Suprapubic skin (tissue), 4 donors: ENCODE results near the gene CRACDL. TPM values are rescaled to one million over a fixed set of nuclear protein-coding genes. Genes with fewer than 3 reads are reported as not detected.

ENCODE experiments used
- DNase-seq, 2 donors: peaks; one replicate each; pipeline ENCODE4 v3.0.0-alpha.2; 2019; ENCODE audit warnings: low spot score in 2 of 2
- H3K27ac ChIP-seq: fragments of 200-600 bp; sonication (generic); one replicate; pipeline ENCODE4 v1.5.1; 2019
- H3K27me3 ChIP-seq: fragments of 200-600 bp; sonication (generic); one replicate; pipeline ENCODE4 v1.5.1; 2019
- H3K36me3 ChIP-seq: fragments of 200-600 bp; sonication (generic); one replicate; pipeline ENCODE4 v1.5.1; 2019
- H3K4me1 ChIP-seq: fragments of 200-600 bp; sonication (generic); one replicate; pipeline ENCODE4 v1.5.1; 2019
- H3K4me3 ChIP-seq: fragments of 200-600 bp; sonication (generic); one replicate; pipeline ENCODE4 v1.5.1; 2019; ENCODE audit warnings: mild to moderate bottlenecking
- H3K9me3 ChIP-seq: fragments of 200-600 bp; sonication (generic); one replicate; pipeline ENCODE4 v1.5.1; 2019
- EP300 ChIP-seq: sonication (generic); formaldehyde crosslinking; IDR thresholded peaks from one replicate; pipeline ENCODE4 v1.6.1; 2017; ENCODE audit warnings: antibody characterized with exemption
- POLR2A ChIP-seq, 2 donors: fragments of 450-650 bp; IDR thresholded peaks; one replicate each; pipeline ENCODE4 v1.6.1; 2017; ENCODE audit warnings: antibody characterized with exemption in 2 of 2, mild to moderate bottlenecking in 2 of 2, moderate library complexity in 2 of 2
- POLR2AphosphoS5 ChIP-seq, 3 donors: sonication (generic); formaldehyde crosslinking; IDR thresholded peaks; one replicate each; pipeline ENCODE4 v1.6.1; 2017; ENCODE audit warnings: antibody characterized with exemption in 3 of 3
- WGBS: methylation state at CpG from one replicate; pipeline ENCODE4 v1.1.5; 2018; 5-methylcytosine and 5-hydroxymethylcytosine counted together
- total RNA-seq, 4 donors: library from RNA; depleted of rRNA; stranded (reverse); fragments of >200 nt; gene quantifications; one replicate each; pipeline ENCODE4 v1.1.0, GENCODE V29; 2016
- TF ChIP-seq, protein P1 (sequence below), 2 donors: fragments of 200-600 bp in 1 of 2; fragments of 450-650 bp in 1 of 2; sonication (generic) in 1 of 2; IDR thresholded peaks; one replicate each; pipeline ENCODE4 v1.5.1; 2016 to 2019; ENCODE audit warnings: antibody characterized with exemption in 2 of 2, mild to moderate bottlenecking in 1 of 2, moderate library complexity in 1 of 2

The CRACDL gene
- total RNA-seq, 4 donors from 2014 or later, result 5.2 to 13.0 (median 11.3) TPM

DNA sequence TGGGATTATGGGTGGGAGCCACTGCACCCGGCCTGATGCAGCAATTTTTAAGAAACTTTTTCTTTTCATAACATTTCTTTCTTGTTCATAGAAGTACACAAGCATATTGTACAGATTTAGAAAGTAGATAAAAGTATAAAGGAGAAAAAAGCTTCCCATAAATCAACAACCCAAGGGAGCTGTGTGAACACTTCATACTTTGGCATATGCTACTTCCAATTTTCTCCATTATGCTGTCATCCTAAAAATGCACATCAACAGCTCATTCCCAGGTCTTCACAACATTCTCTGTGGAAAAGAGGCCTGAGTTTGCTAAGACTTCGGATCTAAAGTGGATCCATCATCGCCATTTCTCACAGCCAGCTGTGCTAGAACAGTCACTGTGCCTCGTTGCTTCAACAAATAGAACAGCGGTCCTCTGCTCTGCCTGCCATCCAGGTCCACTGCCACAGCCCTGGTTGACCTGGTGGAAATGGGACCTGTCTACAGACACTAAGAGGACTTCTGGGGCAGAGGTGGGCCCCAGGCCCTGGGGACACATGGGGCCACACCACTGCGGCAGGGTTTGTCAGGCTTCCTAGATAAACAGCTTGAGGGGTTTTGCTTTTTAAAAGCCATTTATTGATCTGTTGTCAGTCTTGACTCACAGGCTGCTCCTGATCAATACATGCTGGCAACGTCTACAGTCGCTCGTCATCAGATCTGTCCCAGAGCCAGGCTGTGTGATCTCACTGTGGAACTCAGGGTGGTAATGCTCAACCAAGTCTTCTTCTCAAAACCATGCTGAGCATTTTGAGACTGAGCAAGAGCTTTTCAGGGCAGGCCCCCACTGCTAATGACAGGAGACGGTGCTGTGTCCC, 132.4 kb downstream of the CRACDL start:
- TF ChIP-seq POLR2A (IDR thresholded peaks at IDR 0.05), result no peak
- TF ChIP-seq EP300, result no peak
- no peak for TF ChIP-seq POLR2AphosphoS5 (IDR thresholded peaks at IDR 0.05)
- TF ChIP-seq, protein P1, sequence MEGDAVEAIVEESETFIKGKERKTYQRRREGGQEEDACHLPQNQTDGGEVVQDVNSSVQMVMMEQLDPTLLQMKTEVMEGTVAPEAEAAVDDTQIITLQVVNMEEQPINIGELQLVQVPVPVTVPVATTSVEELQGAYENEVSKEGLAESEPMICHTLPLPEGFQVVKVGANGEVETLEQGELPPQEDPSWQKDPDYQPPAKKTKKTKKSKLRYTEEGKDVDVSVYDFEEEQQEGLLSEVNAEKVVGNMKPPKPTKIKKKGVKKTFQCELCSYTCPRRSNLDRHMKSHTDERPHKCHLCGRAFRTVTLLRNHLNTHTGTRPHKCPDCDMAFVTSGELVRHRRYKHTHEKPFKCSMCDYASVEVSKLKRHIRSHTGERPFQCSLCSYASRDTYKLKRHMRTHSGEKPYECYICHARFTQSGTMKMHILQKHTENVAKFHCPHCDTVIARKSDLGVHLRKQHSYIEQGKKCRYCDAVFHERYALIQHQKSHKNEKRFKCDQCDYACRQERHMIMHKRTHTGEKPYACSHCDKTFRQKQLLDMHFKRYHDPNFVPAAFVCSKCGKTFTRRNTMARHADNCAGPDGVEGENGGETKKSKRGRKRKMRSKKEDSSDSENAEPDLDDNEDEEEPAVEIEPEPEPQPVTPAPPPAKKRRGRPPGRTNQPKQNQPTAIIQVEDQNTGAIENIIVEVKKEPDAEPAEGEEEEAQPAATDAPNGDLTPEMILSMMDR (IDR thresholded peaks at IDR 0.05), result no peak
- H3K9me3 ChIP-seq, result no peaks in the 10 kb centered on the region
- H3K27me3 ChIP-seq, result no peaks in the 10 kb centered on the region
- H3K36me3 ChIP-seq, result no peaks in the 10 kb centered on the region
- DNase-seq, result peak in 1 of 2 donors; percentile 40
- no peak overlapping the region for H3K27ac ChIP-seq
- H3K4me3 ChIP-seq, result no peak overlapping the region
- H3K4me1 ChIP-seq, result peaks cover 12% of the 10 kb centered on the region
- 85% methylated on average over 10 of the region's 10 CpGs for WGBS

DNA sequence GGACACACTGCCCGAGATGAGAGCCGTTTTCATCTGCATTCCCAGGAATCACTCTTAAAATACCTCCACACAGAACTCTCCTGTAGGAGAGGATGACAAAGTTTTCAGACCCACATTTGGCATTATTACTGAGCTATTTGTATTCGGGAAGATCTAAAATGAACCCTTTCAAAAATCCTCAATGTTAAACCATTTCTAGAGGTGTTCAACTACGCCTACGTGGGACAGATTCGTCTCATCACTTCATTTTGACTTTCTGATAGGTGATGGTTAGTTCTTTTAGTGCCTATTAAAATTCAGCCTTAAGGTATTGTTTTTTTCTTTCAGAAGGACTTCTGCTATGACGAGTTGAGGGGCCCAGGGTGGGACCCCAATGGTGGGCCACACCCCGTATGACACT, 133.7 kb downstream of the CRACDL start:
- Histone ChIP-seq H3K36me3 (no peaks in the 10 kb centered on the region), H3K27ac (no peak overlapping the region), H3K9me3 (no peaks in the 10 kb centered on the region), H3K4me3 (no peak overlapping the region), H3K4me1 (peaks cover 12% of the 10 kb centered on the region), H3K27me3 (no peaks in the 10 kb centered on the region)
- DNase-seq, result peak in 1 of 2 donors; percentile 45
- TF ChIP-seq EP300 (no peak), POLR2A (IDR thresholded peaks at IDR 0.05) (no peak), POLR2AphosphoS5 (IDR thresholded peaks at IDR 0.05) (no peak)
- TF ChIP-seq, protein P1 (IDR thresholded peaks at IDR 0.05), result no peak
- WGBS, result 92% methylated on average over 8 of the region's 8 CpGs

DNA sequence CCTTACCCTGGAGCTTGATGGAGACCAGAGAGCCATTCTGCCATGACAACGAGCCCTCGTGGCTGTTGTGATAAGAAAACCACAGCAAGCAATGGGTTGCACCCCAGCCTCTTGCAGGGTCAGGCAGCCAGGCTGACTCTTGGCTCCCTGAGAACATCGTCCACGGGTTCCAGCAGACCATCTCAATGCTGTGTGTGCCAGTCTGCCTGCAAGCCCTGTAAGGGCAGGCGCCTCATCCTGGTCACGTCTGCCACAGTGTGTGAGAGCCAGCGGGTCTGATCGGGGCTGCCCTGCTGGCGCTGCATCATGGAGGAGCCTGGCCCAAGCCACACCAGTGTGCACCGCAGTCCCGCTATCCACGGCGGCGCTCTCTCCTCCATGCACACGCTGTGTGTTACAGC, 134.1 kb downstream of the CRACDL start:
- Histone ChIP-seq H3K27me3 (no peaks in the 10 kb centered on the region), H3K27ac (no peak overlapping the region), H3K4me1 (peaks cover 12% of the 10 kb centered on the region), H3K9me3 (no peaks in the 10 kb centered on the region), H3K4me3 (no peak overlapping the region), H3K36me3 (no peaks in the 10 kb centered on the region)
- DNase-seq, result no peak
- 98% methylated on average over 6 of the region's 15 CpGs for WGBS
- no peak for TF ChIP-seq POLR2A (IDR thresholded peaks at IDR 0.05)
- TF ChIP-seq, protein P1 (IDR thresholded peaks at IDR 0.05), result no peak
- no peak for TF ChIP-seq EP300
- no peak for TF ChIP-seq POLR2AphosphoS5 (IDR thresholded peaks at IDR 0.05)

DNA sequence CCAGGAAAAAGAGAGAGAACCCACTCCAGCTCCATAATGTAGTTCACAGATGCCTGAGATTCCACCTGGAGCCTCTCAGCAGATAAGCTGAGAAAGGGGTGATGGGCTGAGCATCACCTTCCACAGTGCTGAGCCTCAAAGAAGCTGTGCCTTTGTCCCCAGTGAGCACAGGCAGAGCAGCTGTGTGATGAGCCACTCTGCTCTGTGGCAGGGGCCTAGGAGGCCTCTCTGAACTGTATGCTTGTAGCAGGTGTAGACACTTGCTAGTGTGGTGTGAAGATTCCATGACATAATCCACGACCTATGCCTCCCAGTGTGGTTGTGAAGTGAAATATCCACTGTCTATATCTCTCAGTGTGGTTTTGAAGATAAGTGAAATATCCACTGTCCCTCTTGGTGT, 134.7 kb downstream of the CRACDL start:
- no peak for DNase-seq
- Histone ChIP-seq H3K27ac (no peak overlapping the region), H3K4me3 (no peak overlapping the region), H3K36me3 (no peaks in the 10 kb centered on the region), H3K4me1 (peaks cover 8% of the 10 kb centered on the region), H3K27me3 (no peaks in the 10 kb centered on the region), H3K9me3 (no peaks in the 10 kb centered on the region)
- TF ChIP-seq POLR2A (IDR thresholded peaks at IDR 0.05), result no peak
- TF ChIP-seq, protein P1 (IDR thresholded peaks at IDR 0.05), result no peak
- no peak for TF ChIP-seq EP300
- TF ChIP-seq POLR2AphosphoS5 (IDR thresholded peaks at IDR 0.05), result no peak
- 91% methylated on average over 1 of the region's 1 CpG for WGBS

DNA sequence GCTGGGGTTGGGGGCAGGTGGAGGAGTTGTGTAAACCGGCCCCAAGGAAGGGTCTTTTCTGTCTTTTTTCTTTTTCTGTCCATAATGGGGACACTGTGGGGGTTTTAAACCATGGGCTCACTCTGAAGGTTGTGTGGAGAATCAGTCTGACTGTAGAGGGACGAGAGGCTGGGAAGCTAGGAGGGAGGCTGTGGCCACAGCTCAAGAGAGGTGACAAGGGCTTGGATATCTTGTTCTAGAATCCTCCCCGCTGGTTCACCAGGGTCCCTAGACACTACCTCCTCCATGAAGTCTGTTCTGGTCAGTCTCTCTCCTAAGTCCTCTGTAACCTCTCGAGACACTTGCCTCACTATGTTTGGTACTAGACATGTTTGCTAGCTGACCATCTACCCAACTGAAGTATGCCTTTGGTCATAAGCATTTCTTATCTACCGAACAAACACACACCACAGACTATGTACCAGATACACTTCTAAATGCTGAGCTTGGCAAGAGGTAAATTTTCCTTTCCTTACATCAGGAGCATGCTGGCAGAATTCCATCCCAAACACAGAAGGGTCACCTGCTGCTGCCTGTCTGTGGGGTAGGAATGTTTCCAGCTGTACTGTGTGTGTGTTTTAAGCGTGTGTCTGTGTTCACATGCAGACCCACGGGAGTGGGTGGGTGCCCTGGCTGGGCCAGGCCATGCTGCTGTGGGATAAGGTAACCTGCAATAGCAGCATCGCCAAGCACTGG, 135.5 kb downstream of the CRACDL start:
- Histone ChIP-seq H3K9me3 (no peaks in the 10 kb centered on the region), H3K27ac (no peak overlapping the region), H3K36me3 (no peaks in the 10 kb centered on the region), H3K4me1 (peaks cover under 1% of the 10 kb centered on the region), H3K4me3 (no peak overlapping the region), H3K27me3 (no peaks in the 10 kb centered on the region)
- DNase-seq, result no peak
- TF ChIP-seq POLR2AphosphoS5 (IDR thresholded peaks at IDR 0.05), result no peak
- WGBS, result 85% methylated on average over 8 of the region's 8 CpGs
